Coronary artery (tissue), 2 donors: ENCODE data around the gene MMP28.

ENCODE experiments used
- DNase-seq: peaks from one replicate; pipeline ENCODE4 v3.0.0-alpha.2; 2017; ENCODE audit warnings: low spot score
- H3K27ac ChIP-seq, 2 donors: fragments of 200-600 bp; sonication (generic); one replicate each; pipeline ENCODE4 v1.5.1; 2016 to 2019
- H3K4me3 ChIP-seq: fragments of 200-600 bp; sonication (generic); 2 replicates; pipeline ENCODE4 v1.5.1; 2016; ENCODE audit warnings: mild to moderate bottlenecking, moderate library complexity
- TF ChIP-seq, protein P1 (sequence below): fragments of 200-600 bp; sonication (generic); IDR thresholded peaks from one replicate; pipeline ENCODE4 v1.5.1; 2019; ENCODE audit warnings: antibody characterized with exemption

MMP28 gene, protein sequence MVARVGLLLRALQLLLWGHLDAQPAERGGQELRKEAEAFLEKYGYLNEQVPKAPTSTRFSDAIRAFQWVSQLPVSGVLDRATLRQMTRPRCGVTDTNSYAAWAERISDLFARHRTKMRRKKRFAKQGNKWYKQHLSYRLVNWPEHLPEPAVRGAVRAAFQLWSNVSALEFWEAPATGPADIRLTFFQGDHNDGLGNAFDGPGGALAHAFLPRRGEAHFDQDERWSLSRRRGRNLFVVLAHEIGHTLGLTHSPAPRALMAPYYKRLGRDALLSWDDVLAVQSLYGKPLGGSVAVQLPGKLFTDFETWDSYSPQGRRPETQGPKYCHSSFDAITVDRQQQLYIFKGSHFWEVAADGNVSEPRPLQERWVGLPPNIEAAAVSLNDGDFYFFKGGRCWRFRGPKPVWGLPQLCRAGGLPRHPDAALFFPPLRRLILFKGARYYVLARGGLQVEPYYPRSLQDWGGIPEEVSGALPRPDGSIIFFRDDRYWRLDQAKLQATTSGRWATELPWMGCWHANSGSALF

DNA sequence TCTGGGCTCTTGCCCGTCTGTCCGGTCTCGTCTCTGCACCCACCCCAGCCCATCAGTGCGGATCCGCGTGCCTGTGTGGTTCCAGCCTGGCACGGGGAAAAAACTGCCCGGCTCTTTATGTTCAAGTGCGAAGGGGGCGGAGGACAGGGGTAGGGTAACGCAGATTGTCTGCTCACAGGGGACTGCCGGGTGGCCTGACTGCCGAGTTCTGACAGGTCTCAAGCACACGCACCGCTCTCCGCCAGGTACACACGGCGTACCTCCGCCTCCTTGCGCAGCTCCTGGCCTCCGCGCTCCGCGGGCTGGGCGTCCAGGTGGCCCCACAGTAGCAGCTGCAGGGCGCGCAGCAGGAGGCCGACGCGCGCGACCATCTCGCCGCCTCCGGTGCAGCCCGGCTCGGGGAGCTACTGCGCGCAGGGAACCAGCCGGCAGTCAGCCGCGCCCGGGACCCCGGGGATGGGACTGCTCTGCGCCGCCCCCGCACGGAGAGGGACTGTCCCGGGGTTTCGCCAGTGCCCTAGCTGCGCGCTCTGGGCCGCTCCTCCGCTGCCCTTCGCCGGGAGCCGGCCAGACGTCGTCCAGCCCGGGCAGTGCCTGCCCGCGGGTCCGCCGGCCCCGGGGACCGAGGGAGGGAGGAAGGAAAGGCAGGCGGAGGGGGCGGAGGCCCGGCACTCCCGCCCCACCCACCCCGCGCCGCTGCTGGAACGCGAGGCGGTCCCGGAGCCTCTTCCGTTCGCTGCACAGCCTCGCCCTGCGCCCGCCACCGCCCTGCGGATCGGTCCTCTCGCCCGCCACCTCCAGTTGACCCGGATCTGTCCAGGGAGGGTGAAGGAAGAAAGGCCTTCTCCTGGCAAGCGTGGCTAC is at the start of gene MMP28:
MMP28 (minus strand) TSS at position 635 of the 864 bp plus-strand sequence; CDS start at position 371, 264 bp downstream.
- Histone ChIP-seq H3K4me3 (peak within 1 kb of the TSS; percentile 80), H3K27ac (peak within 1 kb of the TSS in 1 of 2 donors; percentile 81)
- DNase-seq: no peak
- TF ChIP-seq, protein P1, sequence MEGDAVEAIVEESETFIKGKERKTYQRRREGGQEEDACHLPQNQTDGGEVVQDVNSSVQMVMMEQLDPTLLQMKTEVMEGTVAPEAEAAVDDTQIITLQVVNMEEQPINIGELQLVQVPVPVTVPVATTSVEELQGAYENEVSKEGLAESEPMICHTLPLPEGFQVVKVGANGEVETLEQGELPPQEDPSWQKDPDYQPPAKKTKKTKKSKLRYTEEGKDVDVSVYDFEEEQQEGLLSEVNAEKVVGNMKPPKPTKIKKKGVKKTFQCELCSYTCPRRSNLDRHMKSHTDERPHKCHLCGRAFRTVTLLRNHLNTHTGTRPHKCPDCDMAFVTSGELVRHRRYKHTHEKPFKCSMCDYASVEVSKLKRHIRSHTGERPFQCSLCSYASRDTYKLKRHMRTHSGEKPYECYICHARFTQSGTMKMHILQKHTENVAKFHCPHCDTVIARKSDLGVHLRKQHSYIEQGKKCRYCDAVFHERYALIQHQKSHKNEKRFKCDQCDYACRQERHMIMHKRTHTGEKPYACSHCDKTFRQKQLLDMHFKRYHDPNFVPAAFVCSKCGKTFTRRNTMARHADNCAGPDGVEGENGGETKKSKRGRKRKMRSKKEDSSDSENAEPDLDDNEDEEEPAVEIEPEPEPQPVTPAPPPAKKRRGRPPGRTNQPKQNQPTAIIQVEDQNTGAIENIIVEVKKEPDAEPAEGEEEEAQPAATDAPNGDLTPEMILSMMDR: no peak

DNA sequence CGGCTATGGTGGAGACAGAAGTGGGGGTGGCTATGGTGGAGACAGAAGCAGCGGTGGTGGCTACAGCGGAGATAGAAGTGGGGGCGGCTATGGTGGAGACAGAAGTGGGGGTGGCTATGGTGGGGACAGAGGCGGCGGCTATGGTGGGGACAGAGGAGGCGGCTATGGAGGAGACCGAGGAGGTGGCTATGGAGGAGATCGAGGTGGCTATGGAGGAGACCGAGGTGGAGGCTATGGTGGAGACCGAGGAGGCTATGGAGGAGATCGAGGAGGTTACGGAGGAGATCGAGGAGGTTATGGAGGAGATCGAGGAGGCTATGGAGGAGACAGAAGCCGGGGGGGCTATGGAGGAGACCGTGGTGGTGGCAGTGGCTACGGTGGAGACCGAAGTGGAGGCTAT is 49.1 kb upstream of the MMP28 start:
- no peak for DNase-seq

DNA sequence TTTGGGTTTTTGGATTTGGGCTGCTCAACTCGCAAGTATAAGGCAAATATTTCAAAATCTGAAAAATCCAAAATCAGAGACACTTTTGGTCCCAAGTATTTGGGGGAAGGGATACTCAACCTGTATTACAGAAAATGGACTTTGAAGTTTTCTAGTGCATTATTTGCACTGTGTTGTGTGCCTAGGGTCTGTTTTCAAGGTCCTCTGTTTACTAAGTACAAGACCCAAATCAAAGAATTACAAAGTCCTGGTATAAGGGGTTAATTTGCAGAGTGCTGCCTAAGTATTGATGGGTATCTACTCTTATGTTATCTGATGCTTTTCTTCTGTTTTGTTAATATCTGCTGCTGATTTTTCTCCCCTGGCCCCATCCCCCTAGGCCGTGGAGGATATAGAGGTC is 48.3 kb upstream of the MMP28 start:
- DNase-seq: no peak

More for the DNA sequence above, 49.1 kb upstream of the MMP28 start:
- TF ChIP-seq, protein P1: no peak
- no peak overlapping the region for H3K4me3 ChIP-seq
- no peak overlapping the region for H3K27ac ChIP-seq

DNA sequence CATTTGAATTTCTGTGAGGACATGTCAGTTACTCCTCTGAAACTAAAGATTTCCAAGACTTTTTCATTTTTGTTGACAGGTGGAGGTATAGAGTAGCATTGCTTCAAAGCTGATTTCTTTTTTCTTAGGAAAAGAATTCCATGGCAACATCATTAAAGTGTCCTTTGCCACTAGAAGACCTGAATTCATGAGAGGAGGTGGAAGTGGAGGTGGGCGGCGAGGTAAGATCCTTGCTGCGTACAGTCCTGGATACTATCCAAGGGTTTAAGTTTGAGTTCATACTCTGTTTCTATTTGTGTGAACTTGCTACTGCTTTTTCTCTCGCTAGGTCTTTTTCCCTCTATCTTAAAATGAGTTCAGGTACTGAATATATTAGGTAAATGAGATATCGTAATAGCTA is 46.8 kb upstream of the MMP28 start:
- TF ChIP-seq, protein P1: no peak
- DNase-seq: no peak
- no peak overlapping the region for H3K27ac ChIP-seq
- H3K4me3 ChIP-seq: no peak overlapping the region

More for the DNA sequence above, 48.3 kb upstream of the MMP28 start:
- Histone ChIP-seq H3K27ac (no peak overlapping the region), H3K4me3 (no peak overlapping the region)
- TF ChIP-seq, protein P1: no peak

DNA sequence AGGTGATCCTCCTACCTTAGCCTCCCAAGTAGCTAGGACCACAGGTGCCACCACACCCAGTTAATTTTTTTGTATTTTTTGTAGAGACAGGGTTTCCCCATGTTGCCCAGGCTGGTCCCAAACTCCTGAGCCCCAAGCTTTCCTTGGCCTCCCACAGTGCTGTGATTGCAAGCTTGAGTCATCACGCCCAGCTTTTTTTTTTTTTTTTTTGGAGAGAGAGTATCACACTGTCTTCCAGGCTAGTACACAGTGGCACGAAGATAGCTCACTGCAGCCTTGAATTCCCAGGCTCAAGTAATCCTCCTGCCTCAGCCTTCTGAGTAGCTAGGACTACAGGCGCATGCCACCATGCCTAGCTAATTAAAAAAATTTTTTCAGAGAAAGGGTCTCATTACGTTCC is 46.1 kb upstream of the MMP28 start:
- Histone ChIP-seq H3K4me3 (no peak overlapping the region), H3K27ac (no peak overlapping the region)
- no peak for DNase-seq
- TF ChIP-seq, protein P1: no peak

DNA sequence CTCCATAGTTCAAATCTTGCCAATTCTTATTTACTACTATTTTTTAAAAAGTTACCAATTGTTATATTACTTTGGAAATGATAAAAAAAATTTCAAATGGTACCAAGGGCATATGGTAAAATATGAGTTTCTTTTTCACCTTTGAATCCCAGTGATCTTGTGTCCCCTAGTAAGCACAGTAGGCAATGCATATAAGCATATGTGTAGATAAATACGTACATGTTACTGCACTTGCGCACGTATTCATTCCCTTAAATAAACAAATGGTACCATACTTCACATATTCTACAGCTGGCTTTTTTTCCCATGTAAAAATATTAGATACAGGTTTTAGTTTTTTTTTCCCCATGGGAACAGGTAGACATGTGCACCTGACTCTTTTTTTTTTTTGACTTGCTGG is 45.7 kb upstream of the MMP28 start:
- TF ChIP-seq, protein P1: no peak
- no peak overlapping the region for H3K4me3 ChIP-seq
- no peak overlapping the region for H3K27ac ChIP-seq
- DNase-seq: no peak
